SW 1271 (cell line): ENCODE measurements around the gene NMT2.

Experiments used
- DNase-seq, 2 experiments: peaks; one replicate each; lab custom pipeline; 2025; lab: John Stamatoyannopoulos, UW

NMT2 gene

DNA sequence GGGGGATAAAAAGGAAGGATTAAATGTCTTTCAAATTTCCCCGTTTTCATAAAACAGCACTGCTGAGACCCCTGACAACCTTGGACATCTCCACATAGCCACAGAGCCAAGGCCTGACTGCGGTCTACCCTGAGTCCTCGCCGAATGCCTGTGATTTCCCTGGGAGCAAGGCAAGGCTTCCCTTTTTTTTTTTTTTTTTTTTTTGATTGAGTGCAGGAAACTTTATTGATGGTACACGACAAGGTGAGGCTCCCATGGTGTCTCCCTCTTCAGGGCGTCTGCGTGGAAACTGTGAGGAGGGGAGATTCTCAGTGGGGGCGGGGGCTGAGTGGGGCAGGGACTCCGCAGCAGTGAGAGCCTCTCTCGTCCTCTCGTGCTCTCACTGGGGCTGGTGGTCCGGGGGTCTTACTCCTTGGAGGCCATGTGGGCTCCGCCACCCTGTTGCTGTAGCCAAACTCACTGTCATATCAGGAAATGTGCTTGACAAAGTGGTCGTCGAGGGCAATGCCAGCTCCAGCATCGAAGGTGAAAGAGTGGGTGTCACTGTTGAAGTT is 75.6 kb downstream of the NMT2 start:
- DNase-seq = no peak

GRCh38 chr10:15091418-15091817 is 77.1 kb downstream of the NMT2 start:
- DNase-seq = no peak

GRCh38 chr10:15088428-15089261 is 79.8 kb downstream of the NMT2 start, which contains the start of gene ACBD7:
Gene ACBD7 (minus strand): TSS chr10:15088776. CDS start chr10:15088728, 48 bp downstream.
- peak; percentile 37 to 78 for DNase-seq

GRCh38 chr10:15084502-15084922 is 84.0 kb downstream of the NMT2 start:
- DNase-seq = no peak

- DNase-seq = no peak
Observed at GRCh38 chr10:15083674-15084501, 84.6 kb downstream of the NMT2 start.

DNA sequence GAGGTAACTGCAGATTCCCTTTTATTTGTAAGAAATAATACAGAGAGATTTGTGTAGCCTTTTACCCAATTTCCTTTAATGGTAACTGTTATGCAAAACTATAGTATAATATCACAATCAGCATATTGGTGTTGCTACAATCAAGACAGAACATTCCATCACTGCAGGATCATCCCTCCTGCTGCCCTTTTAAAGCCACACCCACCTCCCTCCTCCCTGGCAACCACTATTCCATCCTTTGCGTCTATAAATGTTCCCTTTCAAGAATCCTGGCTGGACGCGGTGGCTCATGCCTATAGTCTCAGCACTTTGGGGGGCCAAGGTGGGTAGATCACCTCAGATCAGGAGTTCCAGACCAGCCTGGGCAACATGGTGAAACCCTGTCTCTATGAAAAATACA is 93.1 kb downstream of the NMT2 start:
- no peak for DNase-seq

GRCh38 chr10:15072358-15072757 is 96.1 kb downstream of the NMT2 start:
- no peak for DNase-seq

DNA sequence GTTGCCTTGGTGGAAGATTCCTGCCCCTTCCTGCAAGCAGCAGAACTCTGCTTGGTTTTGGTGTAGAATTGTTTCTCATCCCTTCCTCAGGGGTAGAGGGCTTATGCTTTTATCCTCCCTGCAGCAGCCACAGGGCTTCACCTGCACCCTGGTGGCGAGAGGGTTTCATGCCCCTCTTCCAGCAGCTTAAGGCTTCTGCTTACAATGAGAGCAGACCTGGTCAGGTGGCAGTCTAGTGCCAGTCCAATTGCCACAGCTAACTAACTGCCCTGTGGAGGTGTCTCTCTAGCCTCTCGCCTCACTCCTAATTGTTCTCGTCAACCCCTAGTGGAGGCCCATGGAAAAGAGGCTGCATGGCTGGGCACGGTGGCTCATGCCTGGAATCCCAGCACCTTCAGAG is 99.3 kb downstream of the NMT2 start:
- DNase-seq = no peak

GRCh38 chr10:15068802-15069201 is 99.7 kb downstream of the NMT2 start:
- DNase-seq = no peak

DNA sequence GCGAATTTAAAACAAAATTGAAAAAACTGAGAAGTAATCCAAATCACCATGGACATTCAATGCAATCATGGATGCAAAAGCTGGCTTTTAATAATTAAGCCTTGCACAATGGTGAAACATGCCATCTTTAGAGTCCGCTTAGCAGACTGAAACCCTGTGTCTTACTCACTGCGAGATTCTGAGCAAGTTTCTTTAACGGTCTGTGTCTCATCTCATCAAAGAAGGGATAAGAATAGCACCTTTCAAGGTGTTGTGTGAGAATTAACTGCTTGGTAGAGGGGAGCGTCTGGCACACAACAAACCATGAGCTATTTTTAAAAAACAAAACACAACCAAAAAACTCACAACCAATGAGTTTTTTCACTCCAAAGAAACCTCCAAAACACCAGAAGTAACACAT is 101.3 kb downstream of the NMT2 start:
- no peak for DNase-seq

DNA sequence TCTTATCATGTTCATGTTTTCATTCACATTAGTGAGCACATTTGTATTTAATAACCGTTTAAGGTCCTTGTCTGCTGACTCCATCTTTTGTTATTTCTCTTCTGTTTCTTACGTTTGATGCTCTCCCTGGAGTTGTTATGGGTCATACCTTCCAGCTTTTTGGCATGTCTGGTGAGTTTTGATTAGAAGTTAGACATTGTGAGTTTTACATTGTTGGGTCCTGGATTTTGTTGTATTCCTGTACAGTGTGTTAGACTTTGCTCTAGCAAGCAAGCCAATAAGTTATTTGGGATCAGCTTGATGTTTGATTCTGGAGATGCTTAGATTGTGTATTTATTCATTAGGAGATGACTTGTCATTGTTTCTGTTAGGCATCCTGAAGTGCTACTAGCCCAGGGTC is 107.9 kb downstream of the NMT2 start:
- no peak for DNase-seq

DNA sequence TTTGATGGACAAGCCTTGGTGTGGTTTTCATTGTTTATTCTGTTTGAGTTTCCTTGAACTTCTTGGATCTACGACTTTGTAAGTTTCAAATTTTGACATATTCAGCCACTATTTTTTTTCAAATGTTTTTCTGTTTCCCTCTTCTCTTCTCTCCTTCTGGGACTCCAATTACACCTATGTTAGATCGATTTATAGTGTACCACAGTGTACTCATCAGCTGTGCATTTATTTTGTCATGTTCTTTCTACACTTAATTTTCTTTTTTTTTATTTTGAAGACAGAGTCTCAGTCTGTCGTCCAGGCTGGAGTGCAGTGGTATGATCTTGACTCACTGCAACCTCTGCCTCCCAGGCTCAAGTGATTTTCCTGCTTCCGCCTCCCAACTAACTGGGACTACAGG is 108.6 kb downstream of the NMT2 start:
- DNase-seq = no peak

GRCh38 chr10:15058689-15059088 is 109.8 kb downstream of the NMT2 start:
- DNase-seq = no peak
